Upper lobe of right lung (tissue), 1 donor: ENCODE results near the gene CNTNAP2. TPM values are rescaled to one million over a fixed set of nuclear protein-coding genes. Genes with fewer than 3 reads are reported as not detected.

Source experiments
- ATAC-seq: fragments of 200-7000 bp; cut with Tn5 transposase; one replicate; pipeline ENCODE4 v1.9.1; 2020; ENCODE audit warnings: mild to moderate bottlenecking, moderate library complexity
- DNase-seq: peaks from one replicate; pipeline ENCODE4 v3.0.0-alpha.2; 2020
- H3K27ac ChIP-seq: fragments of 200-600 bp; one replicate; pipeline ENCODE4 v1.8.0; 2022
- H3K27me3 ChIP-seq: fragments of 200-600 bp; one replicate; pipeline ENCODE4 v1.8.0; 2022; ENCODE audit warnings: mild to moderate bottlenecking
- H3K36me3 ChIP-seq: fragments of 200-600 bp; one replicate; pipeline ENCODE4 v1.8.0; 2022
- H3K4me1 ChIP-seq: fragments of 200-600 bp; one replicate; pipeline ENCODE4 v1.8.0; 2022
- H3K4me3 ChIP-seq: fragments of 200-600 bp; one replicate; pipeline ENCODE4 v1.8.0; 2022; ENCODE audit warnings: mild to moderate bottlenecking
- H3K9me3 ChIP-seq: fragments of 200-600 bp; one replicate; pipeline ENCODE4 v1.8.0; 2022
- CTCF ChIP-seq: fragments of 200-600 bp; IDR thresholded peaks from one replicate; pipeline ENCODE4 v1.8.0; 2022; ENCODE audit warnings: antibody characterized with exemption
- intact Hi-C: fragments of 100-400 bp; cut with DNase I; formaldehyde crosslinking; loops from one replicate; pipeline ENCODE4 v1.11.0; 2022
- total RNA-seq: library from RNA; stranded (reverse); fragmentation: NEBNext Ultra II Directional; extraction: Animal tissue kit (Norgen Biotek cat#: 25700); gene quantifications from one replicate; pipeline ENCODE4 v1.2.1, GENCODE V29; 2021
- donor health status: DM: no; HTN: yes; CAD: no; lungs with severe emphysema.

CNTNAP2 gene
- total RNA-seq, 1 donor from 2014 or later, result 0.41 TPM

GRCh38 chr7:147658392-147658967 lies 1541.9 kb downstream of the CNTNAP2 start:
- intact Hi-C loops, result no loop called here
- Histone ChIP-seq H3K9me3 (no peaks in the 10 kb centered on the region), H3K36me3 (no peaks in the 10 kb centered on the region), H3K4me3 (no peak overlapping the region), H3K27me3 (no peaks in the 10 kb centered on the region), H3K27ac (no peak overlapping the region), H3K4me1 (no peaks in the 10 kb centered on the region)
- DNase-seq (no peak), ATAC-seq (no peak)
- no peak for TF ChIP-seq CTCF

- Histone ChIP-seq H3K4me1 (no peaks in the 10 kb centered on the region), H3K9me3 (no peaks in the 10 kb centered on the region), H3K27ac (no peak overlapping the region), H3K4me3 (no peak overlapping the region), H3K27me3 (no peaks in the 10 kb centered on the region), H3K36me3 (no peaks in the 10 kb centered on the region)
- no peak for ATAC-seq
- intact Hi-C loops, result no loop called here
- no peak for DNase-seq
- no peak for TF ChIP-seq CTCF
Measured at GRCh38 chr7:147659036-147659995, 1542.7 kb downstream of the CNTNAP2 start.

GRCh38 chr7:147664541-147664940 lies 1547.9 kb downstream of the CNTNAP2 start:
- Histone ChIP-seq H3K9me3 (no peaks in the 10 kb centered on the region), H3K27ac (no peak overlapping the region), H3K36me3 (no peaks in the 10 kb centered on the region), H3K4me3 (no peak overlapping the region), H3K27me3 (no peaks in the 10 kb centered on the region), H3K4me1 (no peaks in the 10 kb centered on the region)
- ATAC-seq, result no peak
- no peak for DNase-seq
- intact Hi-C loops, result no loop called here
- TF ChIP-seq CTCF, result no peak

GRCh38 chr7:147670759-147671158 lies 1554.2 kb downstream of the CNTNAP2 start:
- intact Hi-C loops, result no loop called here
- H3K27ac ChIP-seq, result no peak overlapping the region
- no peak for TF ChIP-seq CTCF
- H3K4me1 ChIP-seq, result no peaks in the 10 kb centered on the region
- no peak overlapping the region for H3K4me3 ChIP-seq
- no peak for ATAC-seq
- H3K27me3 ChIP-seq, result no peaks in the 10 kb centered on the region
- no peaks in the 10 kb centered on the region for H3K9me3 ChIP-seq
- DNase-seq, result no peak
- H3K36me3 ChIP-seq, result no peaks in the 10 kb centered on the region

- H3K36me3 ChIP-seq, result no peaks in the 10 kb centered on the region
- no peak for TF ChIP-seq CTCF
- no peaks in the 10 kb centered on the region for H3K4me1 ChIP-seq
- H3K4me3 ChIP-seq, result no peak overlapping the region
- ATAC-seq, result no peak
- no peaks in the 10 kb centered on the region for H3K27me3 ChIP-seq
- intact Hi-C loops, result no loop called here
- H3K9me3 ChIP-seq, result no peaks in the 10 kb centered on the region
- DNase-seq, result no peak
- H3K27ac ChIP-seq, result no peak overlapping the region
Measured at GRCh38 chr7:147674705-147675104, 1558.1 kb downstream of the CNTNAP2 start.
